Upper lobe of left lung (tissue), 6 donors: ENCODE measurements around the gene KIF26B. TPM values are rescaled to one million over a fixed set of nuclear protein-coding genes. Genes with fewer than 3 reads are reported as not detected.

Source experiments
- ATAC-seq, 2 donors: fragments of 200-7000 bp; cut with Tn5 transposase; one replicate each; pipeline ENCODE4 v1.9.1; 2022; ENCODE audit warnings: mild to moderate bottlenecking in 2 of 2, moderate library complexity in 2 of 2; ENCODE audit not compliant: low FRiP score in 2 of 2
- DNase-seq, 2 donors: peaks; one replicate each; pipeline ENCODE4 v3.0.0-alpha.2; 2019 to 2020
- H3K27ac ChIP-seq, 4 donors: fragments of 200-600 bp; sonication (generic); one replicate each; pipeline ENCODE4 v1.5.1; 2016 to 2019
- H3K27me3 ChIP-seq, 4 donors: fragments of 200-600 bp; sonication (generic); one replicate each; pipeline ENCODE4 v1.5.1; 2017 to 2019
- H3K36me3 ChIP-seq, 4 donors: fragments of 200-600 bp; sonication (generic); one replicate each; pipeline ENCODE4 v1.5.1; 2016 to 2019
- H3K4me1 ChIP-seq, 4 donors: fragments of 200-600 bp; sonication (generic); one replicate each; pipeline ENCODE4 v1.5.1; 2018 to 2019
- H3K4me3 ChIP-seq, 4 donors: fragments of 200-600 bp; sonication (generic); one replicate each; pipeline ENCODE4 v1.5.1; 2017 to 2019; ENCODE audit warnings: mild to moderate bottlenecking in 2 of 4, moderate library complexity in 1 of 4
- H3K9me3 ChIP-seq, 4 donors: fragments of 200-600 bp; sonication (generic); one replicate each; pipeline ENCODE4 v1.5.1; 2018 to 2019
- CTCF ChIP-seq, 6 experiments: fragments of 450-650 bp in 4 of 6; fragments of 200-600 bp in 2 of 6; sonication (generic) in 2 of 6; IDR thresholded peaks; one replicate each; pipeline ENCODE4 v1.5.1; 2016 to 2019; ENCODE audit warnings: antibody characterized with exemption in 6 of 6
- EP300 ChIP-seq, 4 donors: sonication (generic); formaldehyde crosslinking; IDR thresholded peaks; one replicate each; pipeline ENCODE4 v1.5.1; 2017; ENCODE audit warnings: antibody characterized with exemption in 4 of 4, control low read depth in 2 of 4
- POLR2A ChIP-seq, 4 donors: fragments of 450-650 bp; IDR thresholded peaks; one replicate each; pipeline ENCODE4 v1.5.1; 2016 to 2017; ENCODE audit warnings: antibody characterized with exemption in 4 of 4, mild to moderate bottlenecking in 2 of 4
- POLR2AphosphoS5 ChIP-seq, 2 donors: sonication (generic); formaldehyde crosslinking; IDR thresholded peaks; one replicate each; pipeline ENCODE4 v1.5.1; 2017; ENCODE audit warnings: antibody characterized with exemption in 2 of 2
- WGBS, 2 donors: methylation state at CpG; one replicate each; pipeline ENCODE4 v1.1.5; 2017 to 2018; 5-methylcytosine and 5-hydroxymethylcytosine counted together
- total RNA-seq, 6 donors: library from RNA; depleted of rRNA in 4 of 6; stranded (reverse); fragments of >200 nt in 4 of 6; gene quantifications; one replicate each; pipeline versions ENCODE4 v1.1.0 to v1.2.1, GENCODE V29; 2016 to 2021
- donor health status: DM: no; HTN: no; CAD: no; lungs with moderate emphysema.
- donor health status: DM: no; HTN: yes; CAD: no; lungs with severe emphysema.

Gene KIF26B
- total RNA-seq, 6 donors from 2014 or later = 1.2 to 4.3 (median 2.1) TPM

GRCh38 chr1:245222931-245223595 lies 68.3 kb downstream of the KIF26B start:
- H3K9me3 ChIP-seq = no peaks in the 10 kb centered on the region

GRCh38 chr1:245225322-245226202 lies 70.8 kb downstream of the KIF26B start:
- H3K4me1 ChIP-seq = no peaks in the 10 kb centered on the region
- no peak for TF ChIP-seq CTCF (IDR thresholded peaks at IDR 0.05)
- TF ChIP-seq POLR2A (IDR thresholded peaks at IDR 0.05) = no peak
- no peak for TF ChIP-seq POLR2AphosphoS5 (IDR thresholded peaks at IDR 0.05)
- no peak for TF ChIP-seq EP300 (IDR thresholded peaks at IDR 0.05)
- H3K27me3 ChIP-seq = no peaks in the 10 kb centered on the region
- ATAC-seq (peak in 1 of 2 donors; percentile 26), DNase-seq (no peak)
- H3K36me3 ChIP-seq = no peaks in the 10 kb centered on the region
- WGBS, 2 donors = 78 to 84% methylated on average over 15 to 16 of the region's 16 CpGs
- H3K9me3 ChIP-seq = no peaks in the 10 kb centered on the region
- H3K4me3 ChIP-seq = no peak overlapping the region
- H3K27ac ChIP-seq = no peak overlapping the region

More at GRCh38 chr1:245222931-245223595, 68.3 kb downstream of the KIF26B start:
- TF ChIP-seq POLR2AphosphoS5 (IDR thresholded peaks at IDR 0.05) (no peak), POLR2A (IDR thresholded peaks at IDR 0.05) (no peak), CTCF (IDR thresholded peaks at IDR 0.05) (no peak), EP300 (IDR thresholded peaks at IDR 0.05) (no peak)
- DNase-seq (no peak), ATAC-seq (no peak)
- Histone ChIP-seq H3K27me3 (no peaks in the 10 kb centered on the region), H3K4me1 (no peaks in the 10 kb centered on the region), H3K27ac (no peak overlapping the region), H3K4me3 (no peak overlapping the region), H3K36me3 (no peaks in the 10 kb centered on the region)
- 66 to 71% methylated on average over 2 of the region's 2 CpGs for WGBS, 2 donors

- ATAC-seq = no peak
- no peak for DNase-seq
- Histone ChIP-seq H3K27ac (no peak overlapping the region), H3K4me1 (no peaks in the 10 kb centered on the region), H3K27me3 (no peaks in the 10 kb centered on the region), H3K36me3 (no peaks in the 10 kb centered on the region), H3K9me3 (no peaks in the 10 kb centered on the region), H3K4me3 (no peak overlapping the region)
- WGBS, 2 donors = 84 to 94% methylated on average over 5 of the region's 5 CpGs
- TF ChIP-seq EP300 (IDR thresholded peaks at IDR 0.05) (no peak), POLR2AphosphoS5 (IDR thresholded peaks at IDR 0.05) (no peak), CTCF (IDR thresholded peaks at IDR 0.05) (no peak), POLR2A (IDR thresholded peaks at IDR 0.05) (no peak)
Observed at GRCh38 chr1:245226203-245226499, 71.4 kb downstream of the KIF26B start.

- whole genome bisulfite sequencing, 2 donors = 93 to 96% methylated on average over 8 of the region's 8 CpGs
- DNase-seq = no peak
- Histone ChIP-seq H3K36me3 (no peaks in the 10 kb centered on the region), H3K4me3 (no peak overlapping the region), H3K27me3 (no peaks in the 10 kb centered on the region), H3K9me3 (no peaks in the 10 kb centered on the region), H3K4me1 (no peaks in the 10 kb centered on the region), H3K27ac (no peak overlapping the region)
- no peak for TF ChIP-seq POLR2AphosphoS5 (IDR thresholded peaks at IDR 0.05)
- TF ChIP-seq EP300 (IDR thresholded peaks at IDR 0.05) = no peak
- TF ChIP-seq POLR2A (IDR thresholded peaks at IDR 0.05) = no peak
- no peak for TF ChIP-seq CTCF (IDR thresholded peaks at IDR 0.05)
- ATAC-seq = no peak
Observed at GRCh38 chr1:245229051-245229450, 74.3 kb downstream of the KIF26B start.
